WTC11 (cell line): ENCODE measurements around the gene ASB8.

Source experiments
- ELF4 ChIP-seq: sonication (generic); formaldehyde crosslinking; IDR thresholded peaks from 2 replicates; pipeline ENCODE4 v1.8.1; 2022; ENCODE audit warnings: low read depth, mild to moderate bottlenecking, moderate library complexity, missing genetic modification reagents
- NFYB ChIP-seq: sonication (generic); formaldehyde crosslinking; conservative IDR thresholded peaks from 2 replicates; pipeline ENCODE4 v1.8.0; 2022; ENCODE audit warnings: low read depth, missing genetic modification reagents
- SMAD3 ChIP-seq: sonication (generic); formaldehyde crosslinking; IDR thresholded peaks from 2 replicates; pipeline ENCODE4 v1.8.0; 2022; ENCODE audit warnings: missing genetic modification reagents, mild to moderate bottlenecking, borderline replicate concordance
- TEAD4 ChIP-seq: sonication (generic); formaldehyde crosslinking; IDR thresholded peaks from 2 replicates; pipeline ENCODE4 v1.8.0; 2022; ENCODE audit warnings: mild to moderate bottlenecking, missing genetic modification reagents
- ZNF121 ChIP-seq: sonication (generic); formaldehyde crosslinking; IDR thresholded peaks from 2 replicates; pipeline ENCODE4 v1.8.0; 2023; ENCODE audit warnings: missing genetic modification reagents
- TF ChIP-seq, protein P1 (sequence below): sonication (generic); formaldehyde crosslinking; IDR thresholded peaks from 2 replicates; pipeline ENCODE4 v1.8.0; 2022; ENCODE audit warnings: mild to moderate bottlenecking, missing genetic modification reagents
- TF ChIP-seq, protein P2 (sequence below): fragments of 200-600 bp; IDR thresholded peaks from 2 replicates; pipeline ENCODE4 v1.8.0; 2022; ENCODE audit warnings: antibody characterized with exemption
- TF ChIP-seq, protein P3 (sequence below): sonication (generic); formaldehyde crosslinking; IDR thresholded peaks from 2 replicates; pipeline ENCODE4 v1.8.1; 2022; ENCODE audit warnings: low read depth, missing genetic modification reagents, borderline replicate concordance
- TF ChIP-seq, protein P4 (sequence below): sonication (generic); formaldehyde crosslinking; IDR thresholded peaks from 2 replicates; pipeline ENCODE4 v1.8.1; 2023; ENCODE audit warnings: mild to moderate bottlenecking, moderate library complexity, missing genetic modification reagents
- TF ChIP-seq, protein P5 (sequence below): sonication (generic); formaldehyde crosslinking; IDR thresholded peaks from 2 replicates; pipeline ENCODE4 v1.8.0; 2023; ENCODE audit warnings: missing genetic modification reagents, mild to moderate bottlenecking, borderline replicate concordance

DNA sequence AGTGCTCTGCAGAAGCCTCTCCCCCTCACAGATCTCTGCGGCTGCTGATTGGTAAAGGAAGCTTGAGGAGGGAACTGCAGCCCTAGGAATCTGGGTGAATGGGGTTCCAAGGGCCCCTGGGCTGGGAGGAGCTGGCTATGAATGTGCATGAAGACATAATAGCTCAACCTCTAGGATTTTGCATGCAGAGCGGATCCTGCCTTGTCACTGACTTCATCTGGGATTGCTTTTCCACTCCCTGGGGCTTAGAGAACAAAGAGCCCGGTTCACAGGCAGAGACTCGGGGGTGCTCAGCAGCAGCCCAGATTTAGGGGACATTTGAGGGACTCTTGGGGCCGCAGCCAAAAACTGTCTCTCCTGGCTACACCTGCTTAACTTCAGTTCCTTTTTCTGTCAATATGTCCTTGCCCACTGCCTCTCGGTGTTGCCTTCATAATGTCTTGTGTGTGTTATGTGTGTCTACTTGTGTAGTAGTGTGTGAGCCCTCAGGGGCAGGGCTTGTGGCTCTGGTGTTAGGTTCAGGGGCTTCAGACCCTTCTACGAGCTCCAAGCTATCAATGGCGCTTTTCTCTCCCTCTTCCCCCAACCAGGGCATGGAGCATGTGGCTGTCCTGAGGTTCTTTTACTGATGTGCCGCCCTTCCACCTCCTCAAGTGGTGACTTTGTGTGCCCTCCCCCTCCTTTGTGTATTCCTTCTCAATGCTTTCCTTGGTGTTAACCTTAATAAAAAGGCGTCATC, 28.0 kb upstream of the ASB8 start:
- TF ChIP-seq NFYB (CRISPR knock-in tag) = no peak
- TF ChIP-seq, protein P1, sequence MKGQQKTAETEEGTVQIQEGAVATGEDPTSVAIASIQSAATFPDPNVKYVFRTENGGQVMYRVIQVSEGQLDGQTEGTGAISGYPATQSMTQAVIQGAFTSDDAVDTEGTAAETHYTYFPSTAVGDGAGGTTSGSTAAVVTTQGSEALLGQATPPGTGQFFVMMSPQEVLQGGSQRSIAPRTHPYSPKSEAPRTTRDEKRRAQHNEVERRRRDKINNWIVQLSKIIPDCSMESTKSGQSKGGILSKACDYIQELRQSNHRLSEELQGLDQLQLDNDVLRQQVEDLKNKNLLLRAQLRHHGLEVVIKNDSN (CRISPR knock-in tag) = no peak
- TF ChIP-seq, protein P2, sequence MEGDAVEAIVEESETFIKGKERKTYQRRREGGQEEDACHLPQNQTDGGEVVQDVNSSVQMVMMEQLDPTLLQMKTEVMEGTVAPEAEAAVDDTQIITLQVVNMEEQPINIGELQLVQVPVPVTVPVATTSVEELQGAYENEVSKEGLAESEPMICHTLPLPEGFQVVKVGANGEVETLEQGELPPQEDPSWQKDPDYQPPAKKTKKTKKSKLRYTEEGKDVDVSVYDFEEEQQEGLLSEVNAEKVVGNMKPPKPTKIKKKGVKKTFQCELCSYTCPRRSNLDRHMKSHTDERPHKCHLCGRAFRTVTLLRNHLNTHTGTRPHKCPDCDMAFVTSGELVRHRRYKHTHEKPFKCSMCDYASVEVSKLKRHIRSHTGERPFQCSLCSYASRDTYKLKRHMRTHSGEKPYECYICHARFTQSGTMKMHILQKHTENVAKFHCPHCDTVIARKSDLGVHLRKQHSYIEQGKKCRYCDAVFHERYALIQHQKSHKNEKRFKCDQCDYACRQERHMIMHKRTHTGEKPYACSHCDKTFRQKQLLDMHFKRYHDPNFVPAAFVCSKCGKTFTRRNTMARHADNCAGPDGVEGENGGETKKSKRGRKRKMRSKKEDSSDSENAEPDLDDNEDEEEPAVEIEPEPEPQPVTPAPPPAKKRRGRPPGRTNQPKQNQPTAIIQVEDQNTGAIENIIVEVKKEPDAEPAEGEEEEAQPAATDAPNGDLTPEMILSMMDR = no peak
- TF ChIP-seq ZNF121 = no peak
- TF ChIP-seq, protein P3, sequence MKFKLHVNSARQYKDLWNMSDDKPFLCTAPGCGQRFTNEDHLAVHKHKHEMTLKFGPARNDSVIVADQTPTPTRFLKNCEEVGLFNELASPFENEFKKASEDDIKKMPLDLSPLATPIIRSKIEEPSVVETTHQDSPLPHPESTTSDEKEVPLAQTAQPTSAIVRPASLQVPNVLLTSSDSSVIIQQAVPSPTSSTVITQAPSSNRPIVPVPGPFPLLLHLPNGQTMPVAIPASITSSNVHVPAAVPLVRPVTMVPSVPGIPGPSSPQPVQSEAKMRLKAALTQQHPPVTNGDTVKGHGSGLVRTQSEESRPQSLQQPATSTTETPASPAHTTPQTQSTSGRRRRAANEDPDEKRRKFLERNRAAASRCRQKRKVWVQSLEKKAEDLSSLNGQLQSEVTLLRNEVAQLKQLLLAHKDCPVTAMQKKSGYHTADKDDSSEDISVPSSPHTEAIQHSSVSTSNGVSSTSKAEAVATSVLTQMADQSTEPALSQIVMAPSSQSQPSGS (CRISPR knock-in tag) = no peak
- TF ChIP-seq, protein P4, sequence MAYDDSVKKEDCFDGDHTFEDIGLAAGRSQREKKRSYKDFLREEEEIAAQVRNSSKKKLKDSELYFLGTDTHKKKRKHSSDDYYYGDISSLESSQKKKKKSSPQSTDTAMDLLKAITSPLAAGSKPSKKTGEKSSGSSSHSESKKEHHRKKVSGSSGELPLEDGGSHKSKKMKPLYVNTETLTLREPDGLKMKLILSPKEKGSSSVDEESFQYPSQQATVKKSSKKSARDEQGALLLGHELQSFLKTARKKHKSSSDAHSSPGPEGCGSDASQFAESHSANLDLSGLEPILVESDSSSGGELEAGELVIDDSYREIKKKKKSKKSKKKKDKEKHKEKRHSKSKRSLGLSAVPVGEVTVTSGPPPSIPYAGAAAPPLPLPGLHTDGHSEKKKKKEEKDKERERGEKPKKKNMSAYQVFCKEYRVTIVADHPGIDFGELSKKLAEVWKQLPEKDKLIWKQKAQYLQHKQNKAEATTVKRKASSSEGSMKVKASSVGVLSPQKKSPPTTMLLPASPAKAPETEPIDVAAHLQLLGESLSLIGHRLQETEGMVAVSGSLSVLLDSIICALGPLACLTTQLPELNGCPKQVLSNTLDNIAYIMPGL (CRISPR knock-in tag) = no peak
- TF ChIP-seq TEAD4 (CRISPR knock-in tag) = no peak
- TF ChIP-seq SMAD3 (CRISPR knock-in tag) = no peak
- TF ChIP-seq, protein P5, sequence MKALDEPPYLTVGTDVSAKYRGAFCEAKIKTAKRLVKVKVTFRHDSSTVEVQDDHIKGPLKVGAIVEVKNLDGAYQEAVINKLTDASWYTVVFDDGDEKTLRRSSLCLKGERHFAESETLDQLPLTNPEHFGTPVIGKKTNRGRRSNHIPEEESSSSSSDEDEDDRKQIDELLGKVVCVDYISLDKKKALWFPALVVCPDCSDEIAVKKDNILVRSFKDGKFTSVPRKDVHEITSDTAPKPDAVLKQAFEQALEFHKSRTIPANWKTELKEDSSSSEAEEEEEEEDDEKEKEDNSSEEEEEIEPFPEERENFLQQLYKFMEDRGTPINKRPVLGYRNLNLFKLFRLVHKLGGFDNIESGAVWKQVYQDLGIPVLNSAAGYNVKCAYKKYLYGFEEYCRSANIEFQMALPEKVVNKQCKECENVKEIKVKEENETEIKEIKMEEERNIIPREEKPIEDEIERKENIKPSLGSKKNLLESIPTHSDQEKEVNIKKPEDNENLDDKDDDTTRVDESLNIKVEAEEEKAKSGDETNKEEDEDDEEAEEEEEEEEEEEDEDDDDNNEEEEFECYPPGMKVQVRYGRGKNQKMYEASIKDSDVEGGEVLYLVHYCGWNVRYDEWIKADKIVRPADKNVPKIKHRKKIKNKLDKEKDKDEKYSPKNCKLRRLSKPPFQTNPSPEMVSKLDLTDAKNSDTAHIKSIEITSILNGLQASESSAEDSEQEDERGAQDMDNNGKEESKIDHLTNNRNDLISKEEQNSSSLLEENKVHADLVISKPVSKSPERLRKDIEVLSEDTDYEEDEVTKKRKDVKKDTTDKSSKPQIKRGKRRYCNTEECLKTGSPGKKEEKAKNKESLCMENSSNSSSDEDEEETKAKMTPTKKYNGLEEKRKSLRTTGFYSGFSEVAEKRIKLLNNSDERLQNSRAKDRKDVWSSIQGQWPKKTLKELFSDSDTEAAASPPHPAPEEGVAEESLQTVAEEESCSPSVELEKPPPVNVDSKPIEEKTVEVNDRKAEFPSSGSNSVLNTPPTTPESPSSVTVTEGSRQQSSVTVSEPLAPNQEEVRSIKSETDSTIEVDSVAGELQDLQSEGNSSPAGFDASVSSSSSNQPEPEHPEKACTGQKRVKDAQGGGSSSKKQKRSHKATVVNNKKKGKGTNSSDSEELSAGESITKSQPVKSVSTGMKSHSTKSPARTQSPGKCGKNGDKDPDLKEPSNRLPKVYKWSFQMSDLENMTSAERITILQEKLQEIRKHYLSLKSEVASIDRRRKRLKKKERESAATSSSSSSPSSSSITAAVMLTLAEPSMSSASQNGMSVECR (CRISPR knock-in tag) = no peak
- TF ChIP-seq ELF4 = no peak
